ENCODE data around the gene LIX1L.

Gene LIX1L

DNA sequence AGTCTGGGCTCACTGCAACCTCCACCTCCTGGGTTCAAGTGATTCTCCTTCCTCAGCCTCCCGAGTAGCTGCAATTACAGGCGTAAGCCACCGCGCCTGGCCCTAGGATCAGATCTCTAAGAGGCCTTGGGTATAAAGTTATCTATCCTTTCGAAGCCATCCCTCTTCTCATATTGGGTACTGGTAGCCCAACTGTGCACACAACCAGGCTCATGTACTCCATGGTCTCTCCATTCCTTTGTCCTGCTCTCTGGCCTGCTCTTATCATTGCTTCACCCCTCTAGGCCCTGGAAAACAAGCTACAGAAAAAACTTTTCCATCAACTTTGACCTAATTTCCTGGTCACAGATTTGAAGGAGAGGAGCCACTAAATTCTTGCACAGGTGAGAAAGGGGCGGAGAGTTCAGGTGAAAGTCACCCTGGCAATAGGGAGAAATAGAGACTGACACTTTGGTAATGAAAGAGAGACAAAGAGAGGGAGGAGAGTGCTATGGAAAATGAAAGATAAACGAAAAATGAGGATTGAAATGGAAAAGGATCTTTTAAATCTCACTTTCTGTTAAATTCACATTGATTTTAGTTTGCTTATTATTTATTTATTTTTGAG is 32.5 kb upstream of the LIX1L start:
- TF ChIP-seq, protein P1, sequence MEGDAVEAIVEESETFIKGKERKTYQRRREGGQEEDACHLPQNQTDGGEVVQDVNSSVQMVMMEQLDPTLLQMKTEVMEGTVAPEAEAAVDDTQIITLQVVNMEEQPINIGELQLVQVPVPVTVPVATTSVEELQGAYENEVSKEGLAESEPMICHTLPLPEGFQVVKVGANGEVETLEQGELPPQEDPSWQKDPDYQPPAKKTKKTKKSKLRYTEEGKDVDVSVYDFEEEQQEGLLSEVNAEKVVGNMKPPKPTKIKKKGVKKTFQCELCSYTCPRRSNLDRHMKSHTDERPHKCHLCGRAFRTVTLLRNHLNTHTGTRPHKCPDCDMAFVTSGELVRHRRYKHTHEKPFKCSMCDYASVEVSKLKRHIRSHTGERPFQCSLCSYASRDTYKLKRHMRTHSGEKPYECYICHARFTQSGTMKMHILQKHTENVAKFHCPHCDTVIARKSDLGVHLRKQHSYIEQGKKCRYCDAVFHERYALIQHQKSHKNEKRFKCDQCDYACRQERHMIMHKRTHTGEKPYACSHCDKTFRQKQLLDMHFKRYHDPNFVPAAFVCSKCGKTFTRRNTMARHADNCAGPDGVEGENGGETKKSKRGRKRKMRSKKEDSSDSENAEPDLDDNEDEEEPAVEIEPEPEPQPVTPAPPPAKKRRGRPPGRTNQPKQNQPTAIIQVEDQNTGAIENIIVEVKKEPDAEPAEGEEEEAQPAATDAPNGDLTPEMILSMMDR (IDR thresholded peaks at IDR 0.05) = no peak

DNA sequence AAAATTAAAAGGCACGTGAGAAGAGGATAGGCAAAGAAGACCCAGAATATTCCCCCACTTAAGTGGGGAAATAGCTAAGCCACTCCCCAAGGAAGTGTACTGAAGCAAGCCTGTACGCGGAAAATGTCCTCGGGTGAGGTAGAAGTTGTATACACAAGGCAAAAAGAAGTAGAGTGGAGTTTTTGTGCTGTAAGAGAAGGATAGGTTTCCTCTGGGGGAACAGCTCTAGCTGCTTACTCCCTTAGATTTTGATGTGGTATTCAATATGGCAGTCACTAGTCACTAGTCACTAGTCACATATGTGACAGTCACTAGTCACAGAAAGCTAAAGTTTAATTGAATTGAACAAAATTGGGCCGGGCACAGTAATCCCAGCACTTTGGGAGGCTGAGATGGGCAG is 31.0 kb upstream of the LIX1L start:
- TF ChIP-seq, protein P1 (IDR thresholded peaks at IDR 0.05) = no peak

DNA sequence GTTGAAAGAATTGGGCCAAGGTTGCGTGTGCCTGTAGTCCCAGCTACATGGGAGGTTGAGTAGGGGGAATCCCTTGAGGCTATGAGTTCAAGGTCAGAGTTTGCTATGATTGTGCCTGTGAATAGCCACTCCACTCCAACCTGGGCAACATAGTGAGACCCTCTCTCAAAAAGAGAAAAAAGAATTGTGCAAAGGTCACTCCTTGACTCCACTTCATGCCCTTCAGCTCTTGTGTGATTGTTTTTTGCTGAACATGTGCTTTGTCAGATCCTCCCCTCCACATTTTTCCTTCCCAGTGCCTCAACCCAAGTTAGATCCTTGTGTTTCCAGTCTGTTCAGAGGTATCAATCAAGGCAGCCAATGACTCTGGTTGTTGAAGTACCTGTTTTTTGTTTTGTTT is 30.1 kb upstream of the LIX1L start:
- TF ChIP-seq, protein P1 (IDR thresholded peaks at IDR 0.05) = no peak

DNA sequence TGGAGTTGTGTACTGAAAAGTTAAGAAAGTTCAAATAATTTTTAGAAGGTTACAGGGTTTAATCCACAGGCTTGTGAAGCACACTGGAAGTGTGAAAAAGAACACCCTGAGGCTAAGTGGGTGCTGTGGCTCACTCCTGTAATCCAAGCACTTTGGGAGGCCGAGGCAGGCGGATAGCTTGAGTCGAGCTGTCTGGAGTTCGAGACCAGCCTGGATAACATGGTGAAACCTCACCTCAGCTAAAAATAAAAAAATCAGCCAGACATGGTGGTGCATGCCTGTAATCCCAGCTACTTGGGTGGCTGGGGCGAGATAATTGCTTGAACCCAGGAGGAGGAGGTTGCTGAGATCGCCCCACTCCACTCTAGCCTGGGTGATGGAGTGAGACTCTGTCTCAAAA is 28.7 kb upstream of the LIX1L start:
- TF ChIP-seq, protein P1 (IDR thresholded peaks at IDR 0.05) = no peak

DNA sequence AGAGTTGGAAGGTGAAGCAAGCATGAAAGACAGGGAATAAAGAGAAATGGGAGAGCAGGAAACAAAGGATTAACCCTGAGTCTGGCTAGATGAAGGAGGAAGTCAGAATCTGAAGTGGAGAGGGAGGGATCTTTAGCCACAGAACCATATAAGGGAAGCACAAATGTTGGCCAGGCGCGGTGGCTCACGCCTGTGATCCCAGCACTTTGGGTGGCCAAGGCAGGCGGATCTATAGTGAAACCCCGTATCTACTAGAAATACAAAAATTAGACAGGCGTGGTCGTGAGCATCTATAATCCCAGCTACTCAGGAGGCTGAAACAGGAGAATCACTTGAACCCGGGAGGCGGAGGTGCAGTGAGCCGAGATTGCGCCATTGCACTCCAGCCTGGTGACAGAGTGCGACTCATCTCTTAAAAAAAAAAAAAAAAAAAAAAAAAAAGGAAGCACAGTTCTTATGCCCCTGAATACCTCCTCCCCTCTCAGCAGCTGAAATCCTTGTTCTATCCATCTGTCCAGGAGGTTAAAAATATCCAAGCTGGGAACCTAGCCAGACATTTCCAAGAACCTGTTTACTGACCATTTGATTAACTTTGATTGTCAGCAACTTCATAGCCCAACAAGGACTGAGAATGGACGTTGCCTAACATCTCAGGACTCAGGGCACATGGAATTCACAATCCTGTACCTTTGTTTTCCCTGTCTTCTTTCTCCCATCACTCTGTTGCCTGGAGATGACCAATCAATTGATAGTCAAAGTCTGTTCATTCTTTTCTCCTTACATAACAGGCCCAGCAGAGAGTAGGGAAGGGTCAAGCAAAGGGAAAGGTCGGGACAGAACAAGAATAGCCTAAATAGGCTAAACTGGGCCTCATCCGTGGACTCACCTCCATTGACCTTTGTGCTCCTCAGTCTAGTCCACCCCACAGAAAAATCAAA is 28.0 kb upstream of the LIX1L start:
- TF ChIP-seq, protein P1 (IDR thresholded peaks at IDR 0.05) = no peak

DNA sequence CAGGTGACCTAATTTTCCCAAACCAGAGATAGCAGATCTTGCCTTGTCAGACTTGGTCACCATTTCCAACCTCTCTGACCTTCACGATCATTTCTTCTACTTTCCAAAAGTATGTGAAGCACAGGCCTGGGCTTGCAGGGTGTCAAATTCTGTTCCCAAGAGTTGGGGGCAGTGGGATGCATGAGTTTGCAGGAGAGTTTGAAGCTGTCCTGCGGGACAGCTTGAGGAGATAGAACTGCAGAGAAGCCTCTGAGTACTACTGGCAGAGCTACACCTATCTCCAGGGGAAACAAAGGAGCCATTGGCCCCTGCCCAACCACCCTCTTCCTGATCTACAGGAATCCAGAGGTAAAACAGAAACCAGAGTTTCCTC is 27.3 kb upstream of the LIX1L start:
- TF ChIP-seq, protein P1 (IDR thresholded peaks at IDR 0.05) = no peak

DNA sequence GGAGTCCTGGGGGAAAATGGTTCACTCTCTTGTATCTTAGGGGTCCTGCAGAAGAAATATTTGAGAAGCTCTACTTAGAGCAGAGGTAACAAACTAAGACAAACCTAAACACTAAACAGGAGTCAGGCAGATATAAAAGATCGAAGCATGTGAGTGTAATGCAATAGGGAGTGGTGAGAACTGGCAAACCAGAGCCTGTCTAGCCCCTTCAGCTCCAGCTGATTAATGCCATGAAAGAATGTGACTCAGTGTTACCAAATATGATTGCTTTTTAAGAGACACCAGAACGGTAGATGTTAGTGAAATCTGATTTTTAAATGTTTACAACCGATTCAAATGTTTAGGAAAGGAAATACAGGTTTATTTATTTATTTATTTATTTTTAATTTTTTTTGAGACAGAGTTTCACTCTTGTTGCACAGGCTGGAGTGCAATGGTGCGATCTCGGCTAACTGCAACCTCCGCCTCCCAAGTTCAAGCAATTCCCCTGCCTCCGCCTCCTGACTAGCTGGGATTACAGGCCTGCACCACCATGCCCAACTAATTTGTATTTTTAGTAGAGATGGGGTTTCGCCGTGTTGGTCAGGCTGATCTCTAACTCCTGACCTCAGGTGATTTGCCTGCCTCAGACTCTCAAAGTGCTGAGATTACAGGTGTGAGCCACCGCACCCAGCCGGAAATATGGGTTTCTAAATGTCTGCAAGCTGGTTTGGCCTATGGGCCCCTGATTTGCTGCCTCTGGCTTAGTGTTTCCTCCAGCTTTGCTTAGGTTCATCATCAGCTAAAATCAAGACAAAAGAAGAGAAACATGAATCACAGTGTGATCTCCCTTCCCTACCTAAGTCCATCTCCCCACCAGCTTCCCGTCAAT is 26.4 kb upstream of the LIX1L start:
- TF ChIP-seq, protein P1 (IDR thresholded peaks at IDR 0.05) = no peak
